ENCODE data around the gene ZNF629.

Gene ZNF629

GRCh38 chr16:30785126-30786106 is 1.6 kb downstream of the ZNF629 start:
- no peak for DNase-seq

- DNase-seq, result no peak
Measured at GRCh38 chr16:30784215-30784614, 2.8 kb downstream of the ZNF629 start.

- DNase-seq, result no peak
Measured at GRCh38 chr16:30783280-30784109, 3.5 kb downstream of the ZNF629 start.

GRCh38 chr16:30782486-30783279 is 4.3 kb downstream of the ZNF629 start:
- no peak for DNase-seq

GRCh38 chr16:30780549-30780948 is 6.5 kb downstream of the ZNF629 start:
- DNase-seq, result no peak

- no peak for DNase-seq
Measured at GRCh38 chr16:30780021-30780420, 7.0 kb downstream of the ZNF629 start.

GRCh38 chr16:30779596-30779995 is 7.4 kb downstream of the ZNF629 start:
- DNase-seq, result no peak

GRCh38 chr16:30778549-30779244 is 8.3 kb downstream of the ZNF629 start:
- DNase-seq, result no peak

- no peak for DNase-seq
Measured at GRCh38 chr16:30777591-30778297, 9.3 kb downstream of the ZNF629 start.

- peak; percentile 58 for DNase-seq
Measured at GRCh38 chr16:30775392-30776188, 11.4 kb downstream of the ZNF629 start.

- no peak for DNase-seq
Measured at GRCh38 chr16:30775131-30775391, 11.9 kb downstream of the ZNF629 start.

- no peak for DNase-seq
Measured at GRCh38 chr16:30774367-30775130, 12.5 kb downstream of the ZNF629 start.

GRCh38 chr16:30773826-30774225 is 13.2 kb downstream of the ZNF629 start:
- DNase-seq, result no peak

GRCh38 chr16:30771726-30772125 is 15.3 kb downstream of the ZNF629 start:
- DNase-seq, result no peak

GRCh38 chr16:30769379-30770089 is 17.5 kb downstream of the ZNF629 start:
- no peak for DNase-seq

- no peak for DNase-seq
Measured at GRCh38 chr16:30768583-30769181, 18.3 kb downstream of the ZNF629 start.

- DNase-seq, result peak; percentile 68
Measured at GRCh38 chr16:30767767-30768465, 19.1 kb downstream of the ZNF629 start.

GRCh38 chr16:30766933-30767284 is 20.1 kb downstream of the ZNF629 start:
- DNase-seq, result no peak

Measured in CD4-positive, alpha-beta T cell treated with Interleukin-10 for 1 hour (primary cell).